DOHH2 (cell line): ENCODE results near the gene USP49.
"Not testable (repeated sequence)": the region's sequence is repeated elsewhere in the genome, so short reads cannot be mapped to it uniquely, and the experiment has no call there.

Experiments
- H3F3A ChIP-seq: fragments of 200-600 bp; sonication (generic), shearing (Covaris generic); 2 replicates; pipeline ENCODE4 v1.6.0; 2016; ENCODE audit warnings: antibody characterized with exemption, mild to moderate bottlenecking; ENCODE audit not compliant: control insufficient read depth, insufficient read depth
- H3K27ac ChIP-seq: fragments of 200-600 bp; sonication (generic); 2 replicates; pipeline ENCODE4 v1.5.1; 2014; ENCODE audit warnings: low read depth, mild to moderate bottlenecking, low read length, moderate library complexity
- H3K27me3 ChIP-seq: fragments of 200-600 bp; sonication (generic); 2 replicates; pipeline ENCODE4 v1.6.1; 2014; ENCODE audit warnings: mild to moderate bottlenecking, low read length, mixed read lengths; ENCODE audit not compliant: control insufficient read depth
- H3K36me3 ChIP-seq: fragments of 200-600 bp; sonication (generic); 2 replicates; pipeline ENCODE4 v1.6.1; 2014; ENCODE audit warnings: mild to moderate bottlenecking, low read length, moderate library complexity, mixed read lengths; ENCODE audit not compliant: control insufficient read depth
- H3K4me1 ChIP-seq: fragments of 200-600 bp; sonication (generic); 2 replicates; pipeline ENCODE4 v1.6.1; 2014; ENCODE audit warnings: mild to moderate bottlenecking, low read length, mixed read lengths; ENCODE audit not compliant: control insufficient read depth
- H3K4me2 ChIP-seq: fragments of 200-600 bp; sonication (generic); 2 replicates; pipeline ENCODE4 v1.6.0; 2014; ENCODE audit warnings: mild to moderate bottlenecking, low read length, moderate library complexity
- H3K4me3 ChIP-seq: fragments of 200-600 bp; sonication (generic); 2 replicates; pipeline ENCODE4 v1.5.1; 2014; ENCODE audit warnings: mild to moderate bottlenecking, low read length, mixed read lengths
- H3K79me2 ChIP-seq: fragments of 200-600 bp; sonication (generic); 2 replicates; pipeline ENCODE4 v1.6.1; 2014; ENCODE audit warnings: mild to moderate bottlenecking, low read length, mixed read lengths; ENCODE audit not compliant: control insufficient read depth
- H3K9me2 ChIP-seq: fragments of 200-600 bp; sonication (generic); replicated peaks from 2 replicates; pipeline ENCODE4 v1.6.1; 2014; ENCODE audit warnings: mild to moderate bottlenecking, low read length, mixed read lengths; ENCODE audit not compliant: control insufficient read depth
- H3K9me3 ChIP-seq: fragments of 200-600 bp; sonication (generic); 2 replicates; pipeline ENCODE4 v1.6.1; 2014; ENCODE audit warnings: antibody characterized with exemption, low read length, mixed read lengths; ENCODE audit not compliant: control insufficient read depth, insufficient read depth
- H4K20me1 ChIP-seq: fragments of 200-600 bp; sonication (generic); 2 replicates; pipeline ENCODE4 v1.6.0; 2014; ENCODE audit warnings: low read depth, mild to moderate bottlenecking, antibody characterized with exemption, low read length, moderate library complexity; ENCODE audit not compliant: control insufficient read depth, insufficient read depth
- EZH2phosphoT487 ChIP-seq: fragments of 200-600 bp; sonication (generic); IDR thresholded peaks from 2 replicates; pipeline ENCODE4 v1.6.1; 2017; ENCODE audit warnings: borderline replicate concordance, mild to moderate bottlenecking, antibody characterized with exemption, low read length, moderate library complexity, mixed read lengths
- TF ChIP-seq, protein P1 (sequence below): fragments of 200-600 bp; sonication (generic); IDR thresholded peaks from one replicate; pipeline ENCODE4 v1.5.1; 2014; ENCODE audit warnings: antibody characterized with exemption, mild to moderate bottlenecking, low read depth, low read length; ENCODE audit not compliant: poor library complexity, severe bottlenecking

Gene USP49

DNA sequence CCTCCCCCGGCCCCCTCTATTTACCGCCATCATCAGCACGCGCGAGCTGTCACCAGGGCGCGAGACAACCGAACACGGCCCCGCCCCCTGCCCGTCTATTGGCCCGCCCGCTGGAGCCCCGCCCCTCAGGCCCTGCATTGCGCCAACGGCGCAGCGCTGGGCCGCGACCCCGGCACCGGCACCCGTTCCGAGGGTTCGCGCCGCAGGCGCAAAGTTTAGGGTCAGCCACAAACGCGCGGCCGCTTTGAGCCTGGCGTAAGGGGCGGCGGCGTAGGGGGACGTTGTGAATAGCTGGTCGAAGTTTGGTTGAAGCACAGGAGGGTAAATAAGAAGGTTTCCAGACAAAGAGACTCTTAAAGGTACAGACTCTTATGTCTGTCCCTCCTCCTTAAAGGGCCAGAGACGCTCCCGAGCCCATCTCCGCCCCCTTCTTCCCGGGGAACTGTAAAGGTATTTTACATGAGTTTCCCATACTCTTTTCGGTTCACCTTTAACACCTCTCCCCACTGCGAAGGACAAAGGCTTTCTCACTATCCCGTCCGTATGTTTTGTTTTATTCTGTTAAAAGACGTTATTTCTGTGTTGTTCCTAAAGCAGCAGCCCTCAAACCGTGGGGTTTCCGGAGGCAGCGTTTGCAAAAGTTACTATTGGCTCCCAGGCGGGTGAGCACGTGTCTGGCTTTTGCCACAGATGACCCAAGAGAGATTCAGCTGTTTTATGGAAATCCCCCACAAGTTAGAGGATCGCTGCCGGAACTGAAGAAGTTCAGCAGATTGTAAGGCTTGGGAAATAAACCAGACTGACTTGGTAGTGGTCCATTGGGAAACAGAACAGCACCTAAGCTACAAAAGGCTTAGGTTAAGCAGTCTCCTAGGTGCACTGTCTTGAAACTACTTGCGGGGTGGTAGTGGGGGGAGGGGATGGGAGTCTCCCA, at the start of gene USP49:
Gene USP49 (minus strand): TSS at position 76 of the 934 bp plus-strand sequence. CDS start 88,392 bp downstream, outside the sequence.
- H3K9me2 ChIP-seq, result no peaks in the 10 kb centered on the region
- no peak for TF ChIP-seq EZH2phosphoT487

GRCh38 chr6:41943456-41943855, 48.3 kb upstream of the USP49 start:
- peaks cover 39% of the 10 kb centered on the region for H3K79me2 ChIP-seq

More for the DNA sequence above, at the start of gene USP49:
- Histone ChIP-seq H3K4me2 (peak within 1 kb of the TSS; percentile 99), H3K4me1 (peaks cover 31% of the 10 kb centered on the region), H3K9me3 (no peaks in the 10 kb centered on the region), H3K4me3 (peak within 1 kb of the TSS; percentile 93), H3K27me3 (no peaks in the 10 kb centered on the region), H3K36me3 (peaks cover 3% of the 10 kb centered on the region), H3K79me2 (peaks cover 34% of the 10 kb centered on the region), H3K27ac (peak within 1 kb of the TSS; percentile 83), H3F3A (peaks cover 3% of the 10 kb centered on the region; the same call in 1 of the 2 replicates), H4K20me1 (no peaks in the 10 kb centered on the region)

DNA sequence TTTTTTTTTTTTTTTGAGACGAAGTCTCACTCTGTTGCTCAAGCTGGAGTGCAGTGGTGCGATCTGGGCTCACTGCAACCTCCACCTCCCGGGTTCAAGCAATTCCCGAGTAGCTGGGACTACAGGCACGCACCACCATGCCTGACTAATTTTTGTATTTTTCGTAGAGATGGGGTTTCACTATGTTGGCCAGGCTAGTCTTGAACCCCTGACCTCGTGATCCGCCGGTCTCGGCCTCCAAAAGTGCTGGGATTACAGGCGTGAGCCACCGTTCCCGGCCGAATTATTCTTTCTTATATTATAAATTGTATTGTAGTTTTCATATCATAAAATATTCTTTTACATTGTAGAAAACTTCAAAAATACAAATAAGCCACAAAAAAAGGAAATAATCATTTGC, 47.7 kb upstream of the USP49 start:
- not testable (repeated sequence) for H3K27ac ChIP-seq, H3F3A ChIP-seq, H3K4me3 ChIP-seq, H3K9me2 ChIP-seq, H4K20me1 ChIP-seq, H3K27me3 ChIP-seq, H3K9me3 ChIP-seq
- Histone ChIP-seq H3K4me1 (peaks cover 43% of the 10 kb centered on the region), H3K36me3 (peaks cover 36% of the 10 kb centered on the region), H3K4me2 (peak overlapping the region; percentile 97; the same call in 1 of the 2 replicates), H3K79me2 (peaks cover 45% of the 10 kb centered on the region)

More at GRCh38 chr6:41943456-41943855, 48.3 kb upstream of the USP49 start:
- Histone ChIP-seq H4K20me1 (no peaks in the 10 kb centered on the region), H3F3A (peaks cover 6% of the 10 kb centered on the region; the same call in 1 of the 2 replicates), H3K36me3 (peaks cover 30% of the 10 kb centered on the region), H3K4me3 (no peak overlapping the region), H3K27me3 (no peaks in the 10 kb centered on the region), H3K9me2 (no peaks in the 10 kb centered on the region), H3K4me1 (peaks cover 37% of the 10 kb centered on the region), H3K4me2 (no peak overlapping the region), H3K9me3 (no peaks in the 10 kb centered on the region), H3K27ac (no peak overlapping the region)
- TF ChIP-seq, protein P1, sequence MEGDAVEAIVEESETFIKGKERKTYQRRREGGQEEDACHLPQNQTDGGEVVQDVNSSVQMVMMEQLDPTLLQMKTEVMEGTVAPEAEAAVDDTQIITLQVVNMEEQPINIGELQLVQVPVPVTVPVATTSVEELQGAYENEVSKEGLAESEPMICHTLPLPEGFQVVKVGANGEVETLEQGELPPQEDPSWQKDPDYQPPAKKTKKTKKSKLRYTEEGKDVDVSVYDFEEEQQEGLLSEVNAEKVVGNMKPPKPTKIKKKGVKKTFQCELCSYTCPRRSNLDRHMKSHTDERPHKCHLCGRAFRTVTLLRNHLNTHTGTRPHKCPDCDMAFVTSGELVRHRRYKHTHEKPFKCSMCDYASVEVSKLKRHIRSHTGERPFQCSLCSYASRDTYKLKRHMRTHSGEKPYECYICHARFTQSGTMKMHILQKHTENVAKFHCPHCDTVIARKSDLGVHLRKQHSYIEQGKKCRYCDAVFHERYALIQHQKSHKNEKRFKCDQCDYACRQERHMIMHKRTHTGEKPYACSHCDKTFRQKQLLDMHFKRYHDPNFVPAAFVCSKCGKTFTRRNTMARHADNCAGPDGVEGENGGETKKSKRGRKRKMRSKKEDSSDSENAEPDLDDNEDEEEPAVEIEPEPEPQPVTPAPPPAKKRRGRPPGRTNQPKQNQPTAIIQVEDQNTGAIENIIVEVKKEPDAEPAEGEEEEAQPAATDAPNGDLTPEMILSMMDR, result no peak
- no peak for TF ChIP-seq EZH2phosphoT487

- Histone ChIP-seq H4K20me1 (no peaks in the 10 kb centered on the region), H3K4me3 (peak overlapping the region; percentile 95), H3K36me3 (peaks cover 42% of the 10 kb centered on the region), H3K4me2 (peak overlapping the region; percentile 97), H3F3A (peaks cover 10% of the 10 kb centered on the region), H3K9me3 (no peaks in the 10 kb centered on the region), H3K9me2 (no peaks in the 10 kb centered on the region), H3K27me3 (no peaks in the 10 kb centered on the region), H3K4me1 (peaks cover 49% of the 10 kb centered on the region), H3K79me2 (peaks cover 51% of the 10 kb centered on the region), H3K27ac (peak overlapping the region; percentile 63)
- TF ChIP-seq, protein P1, result no peak
- TF ChIP-seq EZH2phosphoT487, result no peak
Observed at GRCh38 chr6:41942067-41942851, 47.1 kb upstream of the USP49 start.
